ENCODE data around the gene SDK1. TPM values are rescaled to one million over a fixed set of nuclear protein-coding genes. Genes with fewer than 3 reads are reported as not detected.

The SDK1 gene
- total and polyA plus RNA-seq, 2 donors (not counting 3 experiments of a cell fraction or from before 2014, with no cell fraction given) = 1.6 to 3.9 TPM

GRCh38 chr7:4072161-4072925, 771.3 kb downstream of the SDK1 start:
- TF ChIP-seq POLR2AphosphoS5 (IDR thresholded peaks at IDR 0.05; ENCODE audit: insufficient read depth, low read depth, low read length) (no peak), EZH2 (IDR thresholded peaks at IDR 0.05; ENCODE audit: borderline replicate concordance, low read depth, low read length, severe bottlenecking) (no peak), JUN (IDR thresholded peaks at IDR 0.05; ENCODE audit: borderline replicate concordance, insufficient read depth, insufficient read length, low read depth) (no peak), FOS (IDR thresholded peaks at IDR 0.05; ENCODE audit: borderline replicate concordance, insufficient read depth, low read length) (no peak), GATA2 (IDR thresholded peaks at IDR 0.05; ENCODE audit: insufficient read depth, insufficient read length, low read depth, low read length) (no peak), MAX (IDR thresholded peaks at IDR 0.05; ENCODE audit: insufficient read depth, insufficient read length) (no peak), POLR2A (IDR thresholded peaks at IDR 0.05; ENCODE audit: low read depth, low read length) (no peak), CTCF (IDR thresholded peaks at IDR 0.05; ENCODE audit: extremely low read depth in 1 of 2, insufficient read depth in 1 of 2, low read depth in 1 of 2, low read length in 2 of 2) (no peak), MYC (IDR thresholded peaks at IDR 0.05; ENCODE audit: low read depth, low read length) (no peak)
- intact Hi-C loops (cut with micrococcal nuclease) = no loop called here
- POLR2A ChIA-PET = no interaction called here

More at GRCh38 chr7:4072161-4072925, 771.3 kb downstream of the SDK1 start:
- Histone ChIP-seq H3K9me3 (replicated peaks; ENCODE audit: control insufficient read depth, insufficient read depth, low read length) (no peaks in the 10 kb centered on the region), H3K9me1 (replicated peaks; ENCODE audit: control insufficient read depth, extremely low read depth, insufficient read depth, low read length) (no peaks in the 10 kb centered on the region), H3K36me3 (ENCODE audit: control insufficient read depth in 2 of 2, extremely low read depth in 1 of 2, insufficient read depth in 2 of 2, low read length in 2 of 2) (no peaks in the 10 kb centered on the region), H3K4me3 (replicated peaks in 1 of 3; ENCODE audit: insufficient read depth in 1 of 3, low read depth in 1 of 3, low read length in 3 of 3) (no peak overlapping the region), H3K9ac (replicated peaks; ENCODE audit: extremely low read depth, insufficient read depth, low read length) (no peak overlapping the region), H4K20me1 (replicated peaks; ENCODE audit: control insufficient read depth, extremely low read depth, insufficient read depth, low read length) (no peaks in the 10 kb centered on the region), H3K4me2 (ENCODE audit: insufficient read depth, low read length) (no peak overlapping the region), H3K27ac (ENCODE audit: insufficient read depth, low read depth, low read length) (no peak overlapping the region), H3K79me2 (ENCODE audit: control insufficient read depth, insufficient read depth, low read length) (no peaks in the 10 kb centered on the region), H3K27me3 (ENCODE audit: control insufficient read depth in 2 of 2, insufficient read depth in 2 of 2, low read length in 2 of 2) (no peaks in the 10 kb centered on the region), H3K4me1 (ENCODE audit: control insufficient read depth, extremely low read depth, insufficient read depth, low read length) (no peaks in the 10 kb centered on the region), H2AFZ (ENCODE audit: low read depth, low read length) (no peak overlapping the region)
- BruUV-seq (replicated peaks) = no TSS peak
- FAIRE-seq (no peak), DNase-seq (ENCODE audit: low read depth, low spot score) (no peak)
- CTCF ChIA-PET = no interaction called here
- dilution Hi-C loops (cut with MboI; ENCODE audit: extremely low pct_ligation_motif_present, low sequenced_read_pairs) = no loop called here

Data from endothelial cell of umbilical vein (primary cell).